K562 (cell line): ENCODE data around the gene BDH1. TPM values are rescaled to one million over a fixed set of nuclear protein-coding genes. Genes with fewer than 3 reads are reported as not detected.

ENCODE experiments used
- ATAC-seq: fragments of 200-7000 bp; cut with Tn5 transposase; 3 replicates; pipeline ENCODE4 v1.9.1; 2020; ENCODE audit warnings: moderate library complexity
- BruUV-seq: library from RNA; stranded (reverse); fragments of 400-500 nt; replicated peaks from 2 replicates; lab custom pipeline; 2021; lab: Mats Ljungman, UMichigan
- CTCF ChIA-PET: fragments of 300-600 bp; formaldehyde crosslinking; extraction: SDS; loops from one replicate; lab custom pipeline; 2021; ENCODE audit warnings: low intra/inter-chr PET ratio; lab: Yijun Ruan, JAX
- POLR2A ChIA-PET: fragments of 300-600, 350-650 bp; sonication (Branson Sonifier 250); formaldehyde crosslinking; extraction: SDS; loops from one replicate; lab custom pipeline; 2021; ENCODE audit warnings: antibody characterized with exemption, inconsistent platforms; lab: Yijun Ruan, JAX
- DNase-seq, 4 experiments: peaks; one replicate each; pipeline versions ENCODE4 v3.0.0 to v3.0.0-alpha.2; 2011 to 2018; ENCODE audit warnings: low spot score in 3 of 4, mixed read lengths in 3 of 4; ENCODE audit errors: extremely low read depth in 1 of 4
- FAIRE-seq: peaks from 2 replicates; lab custom pipeline; 2011; peaks lifted over from hg19 to GRCh38; lab: Jason Lieb, UNC
- H2AFZ ChIP-seq: 2 replicates; pipeline ENCODE4 v1.6.0; 2011; ENCODE audit warnings: low read depth, low read length, control low read depth, inconsistent platforms
- H3K27ac ChIP-seq: fragments of 200-600 bp; 3 replicates; pipeline ENCODE4 v1.8.0; 2011; ENCODE audit warnings: low read depth, mild to moderate bottlenecking, control low read depth, inconsistent platforms, low read length, moderate library complexity, mixed read lengths; ENCODE audit errors: extremely low read depth
- H3K27me3 ChIP-seq, 2 experiments: fragments of 300-600 bp in 1 of 2; 2 replicates in 1 of 2; 3 replicates in 1 of 2; pipeline versions ENCODE4 v1.6.0 to v1.8.0; 2011; ENCODE audit warnings: inconsistent platforms in 2 of 2, low read length in 2 of 2, mild to moderate bottlenecking in 1 of 2, mixed read lengths in 1 of 2, moderate library complexity in 1 of 2; ENCODE audit not compliant: control insufficient read depth in 2 of 2, insufficient read depth in 2 of 2
- H3K36me3 ChIP-seq: fragments of 300-600 bp; 3 replicates; pipeline ENCODE4 v1.8.0; 2011; ENCODE audit warnings: mild to moderate bottlenecking, low read length, inconsistent platforms; ENCODE audit not compliant: control insufficient read depth, insufficient read depth
- H3K4me1 ChIP-seq, 2 experiments: fragments of 200-600 bp in 1 of 2; replicated peaks in 1 of 2; 2 replicates in 1 of 2; 3 replicates in 1 of 2; pipeline versions ENCODE4 v1.5.1 to v1.8.0; 2011; ENCODE audit warnings: inconsistent platforms in 2 of 2, low read length in 2 of 2, mild to moderate bottlenecking in 1 of 2, mixed read lengths in 1 of 2, moderate library complexity in 1 of 2; ENCODE audit not compliant: control insufficient read depth in 2 of 2, insufficient read depth in 2 of 2
- H3K4me2 ChIP-seq: 2 replicates; pipeline ENCODE4 v1.6.1; 2011; ENCODE audit warnings: low read length, control low read depth, inconsistent platforms, mixed read lengths; ENCODE audit not compliant: insufficient read depth
- H3K4me3 ChIP-seq: fragments of 200-600 bp; sonication (generic), shearing (Covaris generic); 2 replicates; pipeline ENCODE4 v1.5.1; 2016; ENCODE audit warnings: control low read depth, inconsistent platforms
- H3K79me2 ChIP-seq: fragments of 200-600 bp; 3 replicates; pipeline ENCODE4 v1.8.0; 2011; ENCODE audit warnings: low read length, inconsistent platforms; ENCODE audit not compliant: control insufficient read depth, insufficient read depth
- H3K9ac ChIP-seq, 2 experiments: 2 replicates each; pipeline versions ENCODE4 v1.6.0 to v1.6.1; 2011; ENCODE audit warnings: low read depth in 2 of 2, low read length in 2 of 2, control low read depth in 1 of 2, inconsistent platforms in 1 of 2, mild to moderate bottlenecking in 1 of 2, mixed read lengths in 1 of 2; ENCODE audit not compliant: insufficient read depth in 1 of 2
- H3K9me1 ChIP-seq: one replicate; pipeline ENCODE4 v1.6.0; 2011; ENCODE audit warnings: inconsistent platforms, mild to moderate bottlenecking, low read length, moderate library complexity; ENCODE audit not compliant: control insufficient read depth, insufficient read depth
- H3K9me3 ChIP-seq: replicated peaks from 2 replicates; pipeline ENCODE4 v1.5.1; 2011; ENCODE audit warnings: low read depth, low read length, inconsistent platforms; ENCODE audit not compliant: control insufficient read depth, insufficient read depth
- H4K20me1 ChIP-seq: replicated peaks from 2 replicates; pipeline ENCODE4 v1.6.1; 2011; ENCODE audit warnings: low read length, inconsistent platforms, mixed read lengths; ENCODE audit not compliant: control insufficient read depth, insufficient read depth
- CHD4 ChIP-seq: fragments of 200-600 bp; sonication (generic); IDR thresholded peaks from 3 replicates; pipeline ENCODE4 v1.6.1; 2012; ENCODE audit warnings: low read depth, mild to moderate bottlenecking, mixed read lengths, low read length, inconsistent platforms; ENCODE audit not compliant: insufficient read depth, insufficient replicate concordance, poor library complexity, severe bottlenecking
- FOS ChIP-seq: IDR thresholded peaks from 3 replicates; pipeline ENCODE4 v1.6.1; 2011; ENCODE audit not compliant: insufficient read length; ENCODE audit errors: extremely low read depth
- ILK ChIP-seq: fragments of 450-650 bp; IDR thresholded peaks from 2 replicates; pipeline ENCODE4 v1.6.1; 2016; ENCODE audit warnings: missing genetic modification characterization, low read depth, mild to moderate bottlenecking, missing compliant biosample characterization, moderate library complexity, borderline replicate concordance
- KDM4B ChIP-seq, 2 experiments: fragments of 450-650 bp in 1 of 2; sonication (generic) in 1 of 2; IDR thresholded peaks; 2 replicates each; pipeline ENCODE4 v1.6.1; 2016 to 2017; ENCODE audit warnings: borderline replicate concordance in 2 of 2, antibody characterized with exemption in 1 of 2, low read depth in 1 of 2, mild to moderate bottlenecking in 1 of 2
- MAZ ChIP-seq, 2 experiments: fragments of 450-650 bp in 1 of 2; sonication (generic) in 1 of 2; formaldehyde crosslinking; IDR thresholded peaks in 1 of 2; conservative IDR thresholded peaks in 1 of 2; 2 replicates each; pipeline versions ENCODE4 v1.4.0 to v1.5.0; 2020; ENCODE audit warnings: mild to moderate bottlenecking in 1 of 2, missing genetic modification reagents in 1 of 2
- MECOM ChIP-seq: fragments of 250-450 bp; sonication (Bioruptor Pico); IDR thresholded peaks from 2 replicates; pipeline ENCODE4 v1.8.0; 2022; ENCODE audit warnings: inconsistent platforms
- RFX1 ChIP-seq: fragments of 450-650 bp; IDR thresholded peaks from 2 replicates; pipeline ENCODE4 v1.6.1; 2016; ENCODE audit warnings: mild to moderate bottlenecking, moderate library complexity
- RUNX1 ChIP-seq: sonication (generic); IDR thresholded peaks from 2 replicates; pipeline ENCODE4 v1.6.1; 2016; ENCODE audit warnings: antibody characterized with exemption, low read depth
- SRSF1 ChIP-seq: fragments of 200-400 bp; formaldehyde crosslinking; IDR thresholded peaks from 2 replicates; pipeline ENCODE4 v1.6.1; 2017; ENCODE audit warnings: mild to moderate bottlenecking, low read depth, low read length, moderate library complexity
- ZNF583 ChIP-seq: fragments of 250-450 bp; sonication (Bioruptor Pico); IDR thresholded peaks from 2 replicates; pipeline ENCODE4 v1.4.0; 2020
- WGBS: fragments of 100-300 bp; shearing (Covaris generic); methylation state at CpG from one replicate; pipeline ENCODE4 v1.1.6; 2016; ENCODE audit warnings: low coverage, mixed read lengths; ENCODE audit not compliant: insufficient coverage; ENCODE audit errors: missing lambda C conversion rate; 5-methylcytosine and 5-hydroxymethylcytosine counted together
- in situ Hi-C: fragments of 300-500 bp; cut with MboI; formaldehyde crosslinking; loops from 4 replicates; pipeline ENCODE4 v1.15.0; 2018; ENCODE audit warnings: inconsistent platforms, mixed read lengths
- intact Hi-C: fragments of 100-400 bp; cut with micrococcal nuclease; formaldehyde crosslinking; loops from 2 replicates; pipeline ENCODE4 v1.14.2; 2022
- polyA plus RNA-seq, 8 experiments: library from polyadenylated mRNA; depleted of rRNA in 4 of 8; stranded (reverse) in 5 of 8; unstranded in 3 of 8; fragments of >200 nt; fragmentation: Nextera tagmentation in 2 of 8; fragmentation: Illumina TruSeq in 1 of 8; extraction: Ambion mirVana in 2 of 8; extraction: Trizol in 1 of 8; gene quantifications; 2 replicates each; pipeline versions ENCODE4 v1.2.1 to v1.2.3, GENCODE V29; 2011 to 2014; ENCODE audit warnings: inconsistent platforms in 1 of 8, missing spikeins in 1 of 8
- total RNA-seq, 7 experiments: library from RNA; depleted of rRNA in 6 of 7; stranded (reverse); fragments of >200 nt in 6 of 7; fragmentation: Illumina TruSeq in 2 of 7; extraction: Trizol in 2 of 7; gene quantifications; 2 replicates each; pipeline versions ENCODE4 v1.2.1 to v1.2.3, GENCODE V29; 2011 to 2021; ENCODE audit warnings: low replicate concordance in 1 of 7
- TF ChIP-seq, protein P1 (sequence below): fragments of 150-350 bp; conservative IDR thresholded peaks from 2 replicates; pipeline ENCODE4 v1.6.1; 2014; ENCODE audit warnings: low read length
- TF ChIP-seq, protein P2 (sequence below), 2 experiments: fragments of 450-650 bp; IDR thresholded peaks; 2 replicates each; pipeline ENCODE4 v1.6.1; 2018; ENCODE audit warnings: mild to moderate bottlenecking in 2 of 2, low read depth in 1 of 2; ENCODE audit not compliant: partially characterized antibody in 2 of 2
- TF ChIP-seq, protein P3 (sequence below): IDR thresholded peaks from 2 replicates; pipeline ENCODE4 v1.6.1; 2011; ENCODE audit warnings: borderline replicate concordance, low read depth, mild to moderate bottlenecking, moderate library complexity, low read length; ENCODE audit not compliant: insufficient read depth, poor library complexity, severe bottlenecking

BDH1 gene
- total and polyA plus RNA-seq, 9 of the 15 experiments (the other 6 are each of a cell fraction or from before 2014, with no cell fraction given): 0.07 to 0.89 (median 0.12) TPM; not detected in 3

DNA sequence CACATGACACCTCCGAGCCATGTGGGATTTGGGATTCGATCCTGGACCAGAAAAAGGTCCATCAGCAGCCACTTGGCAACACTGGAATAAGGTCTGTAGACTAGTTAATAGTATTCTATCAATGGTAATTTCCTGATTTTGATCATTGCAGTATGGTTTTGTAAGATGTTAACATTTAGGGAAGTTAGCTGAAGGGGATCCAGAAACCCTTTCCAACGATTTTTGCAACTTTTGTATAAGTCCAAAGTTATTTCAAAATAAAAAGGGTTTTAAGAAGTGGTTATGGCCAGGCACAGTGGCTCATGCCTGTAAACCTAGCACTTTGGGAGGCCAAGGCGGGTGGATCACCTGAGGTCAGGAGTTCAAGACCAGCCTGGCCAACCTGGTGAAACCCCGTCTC, 10.2 kb downstream of the BDH1 start:
- H3K4me2 ChIP-seq: no peak overlapping the region
- H2AFZ ChIP-seq: no peak overlapping the region
- FAIRE-seq: no peak
- POLR2A ChIA-PET: no interaction called here
- no peaks in the 10 kb centered on the region for H3K79me2 ChIP-seq
- CTCF ChIA-PET: no interaction called here
- H3K36me3 ChIP-seq: no peaks in the 10 kb centered on the region
- no TSS peak for BruUV-seq
- H3K27me3 ChIP-seq: peaks cover 40 to 74% of the 10 kb centered on the region in 2 experiments
- no peak overlapping the region for H3K9ac ChIP-seq
- H3K4me1 ChIP-seq: peaks cover 6% of the 10 kb centered on the region in 2 experiments; a peak in 4 of 5 replicates
- no peak overlapping the region for H3K27ac ChIP-seq
- no peaks in the 10 kb centered on the region; the same call in 1 of the 2 replicates for H4K20me1 ChIP-seq
- no peaks in the 10 kb centered on the region for H3K9me3 ChIP-seq
- no peak for ATAC-seq
- in situ Hi-C loops (no loop called here), intact Hi-C loops (loop anchor here (5.0 to 10.0 kb wide), 3 partner anchors 52 to 257 kb away; no protein-coding TSS in a partner anchor)
- DNase-seq: no peak
- no peaks in the 10 kb centered on the region for H3K9me1 ChIP-seq
- no peak overlapping the region for H3K4me3 ChIP-seq
- 12% methylated on average over 5 of the region's 5 CpGs for WGBS
- TF ChIP-seq, protein P1, sequence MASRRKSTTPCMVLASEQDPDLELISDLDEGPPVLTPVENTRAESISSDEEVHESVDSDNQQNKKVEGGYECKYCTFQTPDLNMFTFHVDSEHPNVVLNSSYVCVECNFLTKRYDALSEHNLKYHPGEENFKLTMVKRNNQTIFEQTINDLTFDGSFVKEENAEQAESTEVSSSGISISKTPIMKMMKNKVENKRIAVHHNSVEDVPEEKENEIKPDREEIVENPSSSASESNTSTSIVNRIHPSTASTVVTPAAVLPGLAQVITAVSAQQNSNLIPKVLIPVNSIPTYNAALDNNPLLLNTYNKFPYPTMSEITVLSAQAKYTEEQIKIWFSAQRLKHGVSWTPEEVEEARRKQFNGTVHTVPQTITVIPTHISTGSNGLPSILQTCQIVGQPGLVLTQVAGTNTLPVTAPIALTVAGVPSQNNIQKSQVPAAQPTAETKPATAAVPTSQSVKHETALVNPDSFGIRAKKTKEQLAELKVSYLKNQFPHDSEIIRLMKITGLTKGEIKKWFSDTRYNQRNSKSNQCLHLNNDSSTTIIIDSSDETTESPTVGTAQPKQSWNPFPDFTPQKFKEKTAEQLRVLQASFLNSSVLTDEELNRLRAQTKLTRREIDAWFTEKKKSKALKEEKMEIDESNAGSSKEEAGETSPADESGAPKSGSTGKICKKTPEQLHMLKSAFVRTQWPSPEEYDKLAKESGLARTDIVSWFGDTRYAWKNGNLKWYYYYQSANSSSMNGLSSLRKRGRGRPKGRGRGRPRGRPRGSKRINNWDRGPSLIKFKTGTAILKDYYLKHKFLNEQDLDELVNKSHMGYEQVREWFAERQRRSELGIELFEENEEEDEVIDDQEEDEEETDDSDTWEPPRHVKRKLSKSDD: no peak
- TF ChIP-seq RFX1 (no peak), ILK (no peak), RUNX1 (no peak), KDM4B (IDR thresholded peaks at IDR 0.05; ENCODE audit: borderline replicate concordance in 2 of 2, low read depth in 1 of 2) (no peak), MAZ (CRISPR knock-in tag; conservative IDR thresholded peaks at IDR 0.05 in 1 of 2, IDR thresholded peaks at IDR 0.05 in 1 of 2) (no peak), CHD4 (no peak), MECOM (CRISPR knock-in tag) (no peak), ZNF583 (no peak), FOS (no peak), SRSF1 (no peak)
- TF ChIP-seq, protein P2, sequence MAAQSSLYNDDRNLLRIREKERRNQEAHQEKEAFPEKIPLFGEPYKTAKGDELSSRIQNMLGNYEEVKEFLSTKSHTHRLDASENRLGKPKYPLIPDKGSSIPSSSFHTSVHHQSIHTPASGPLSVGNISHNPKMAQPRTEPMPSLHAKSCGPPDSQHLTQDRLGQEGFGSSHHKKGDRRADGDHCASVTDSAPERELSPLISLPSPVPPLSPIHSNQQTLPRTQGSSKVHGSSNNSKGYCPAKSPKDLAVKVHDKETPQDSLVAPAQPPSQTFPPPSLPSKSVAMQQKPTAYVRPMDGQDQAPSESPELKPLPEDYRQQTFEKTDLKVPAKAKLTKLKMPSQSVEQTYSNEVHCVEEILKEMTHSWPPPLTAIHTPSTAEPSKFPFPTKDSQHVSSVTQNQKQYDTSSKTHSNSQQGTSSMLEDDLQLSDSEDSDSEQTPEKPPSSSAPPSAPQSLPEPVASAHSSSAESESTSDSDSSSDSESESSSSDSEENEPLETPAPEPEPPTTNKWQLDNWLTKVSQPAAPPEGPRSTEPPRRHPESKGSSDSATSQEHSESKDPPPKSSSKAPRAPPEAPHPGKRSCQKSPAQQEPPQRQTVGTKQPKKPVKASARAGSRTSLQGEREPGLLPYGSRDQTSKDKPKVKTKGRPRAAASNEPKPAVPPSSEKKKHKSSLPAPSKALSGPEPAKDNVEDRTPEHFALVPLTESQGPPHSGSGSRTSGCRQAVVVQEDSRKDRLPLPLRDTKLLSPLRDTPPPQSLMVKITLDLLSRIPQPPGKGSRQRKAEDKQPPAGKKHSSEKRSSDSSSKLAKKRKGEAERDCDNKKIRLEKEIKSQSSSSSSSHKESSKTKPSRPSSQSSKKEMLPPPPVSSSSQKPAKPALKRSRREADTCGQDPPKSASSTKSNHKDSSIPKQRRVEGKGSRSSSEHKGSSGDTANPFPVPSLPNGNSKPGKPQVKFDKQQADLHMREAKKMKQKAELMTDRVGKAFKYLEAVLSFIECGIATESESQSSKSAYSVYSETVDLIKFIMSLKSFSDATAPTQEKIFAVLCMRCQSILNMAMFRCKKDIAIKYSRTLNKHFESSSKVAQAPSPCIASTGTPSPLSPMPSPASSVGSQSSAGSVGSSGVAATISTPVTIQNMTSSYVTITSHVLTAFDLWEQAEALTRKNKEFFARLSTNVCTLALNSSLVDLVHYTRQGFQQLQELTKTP (IDR thresholded peaks at IDR 0.05; ENCODE audit: low read depth in 1 of 2, partially characterized antibody in 2 of 2): no peak
- TF ChIP-seq, protein P3, sequence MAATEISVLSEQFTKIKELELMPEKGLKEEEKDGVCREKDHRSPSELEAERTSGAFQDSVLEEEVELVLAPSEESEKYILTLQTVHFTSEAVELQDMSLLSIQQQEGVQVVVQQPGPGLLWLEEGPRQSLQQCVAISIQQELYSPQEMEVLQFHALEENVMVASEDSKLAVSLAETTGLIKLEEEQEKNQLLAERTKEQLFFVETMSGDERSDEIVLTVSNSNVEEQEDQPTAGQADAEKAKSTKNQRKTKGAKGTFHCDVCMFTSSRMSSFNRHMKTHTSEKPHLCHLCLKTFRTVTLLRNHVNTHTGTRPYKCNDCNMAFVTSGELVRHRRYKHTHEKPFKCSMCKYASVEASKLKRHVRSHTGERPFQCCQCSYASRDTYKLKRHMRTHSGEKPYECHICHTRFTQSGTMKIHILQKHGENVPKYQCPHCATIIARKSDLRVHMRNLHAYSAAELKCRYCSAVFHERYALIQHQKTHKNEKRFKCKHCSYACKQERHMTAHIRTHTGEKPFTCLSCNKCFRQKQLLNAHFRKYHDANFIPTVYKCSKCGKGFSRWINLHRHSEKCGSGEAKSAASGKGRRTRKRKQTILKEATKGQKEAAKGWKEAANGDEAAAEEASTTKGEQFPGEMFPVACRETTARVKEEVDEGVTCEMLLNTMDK: no peak
